ENCODE results near the gene IRF3. TPM values are rescaled to one million over a fixed set of nuclear protein-coding genes. Genes with fewer than 3 reads are reported as not detected.
A peak's percentile ranks its signal among the peaks of the same experiment; 100 is the strongest.

Gene IRF3
- total RNA-seq, 1 donor from 2014 or later = 29.5 TPM

DNA sequence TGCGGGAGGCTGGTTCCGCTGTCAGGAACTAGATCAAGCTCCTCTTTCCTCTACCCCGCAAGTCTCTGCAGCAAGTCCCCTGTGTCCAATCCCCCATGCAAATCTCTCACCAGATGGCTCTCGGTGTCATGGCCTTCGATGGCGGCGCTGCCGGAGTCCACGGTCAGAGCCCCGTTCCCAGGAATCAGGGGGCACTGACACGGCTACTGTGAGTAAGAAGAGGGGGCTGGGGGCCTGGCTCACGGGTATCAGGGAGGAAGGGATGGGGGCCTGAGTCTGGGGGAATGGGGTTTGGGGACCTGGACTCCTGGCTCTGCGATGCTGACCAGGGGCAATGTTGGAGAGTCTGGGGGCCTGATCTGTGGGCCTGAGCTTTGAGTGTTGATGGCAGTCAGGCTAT, 19.7 kb downstream of the IRF3 start:
- no peak overlapping the region for H2AFZ ChIP-seq (replicated peaks)
- no peak overlapping the region for H3K4me2 ChIP-seq
- H3K27ac Mint-ChIP-seq = no peak overlapping the region
- H3K9me3 ChIP-seq (ENCODE audit: low read depth) = no peaks in the 10 kb centered on the region
- peaks cover 48% of the 10 kb centered on the region for H3K79me2 ChIP-seq (ENCODE audit: low read depth)
- no peaks in the 10 kb centered on the region for H3K27me3 ChIP-seq
- H4K20me1 ChIP-seq (ENCODE audit: low read depth) = peaks cover 51% of the 10 kb centered on the region
- peaks cover 19% of the 10 kb centered on the region for H3K4me1 ChIP-seq
- no peak overlapping the region for H3K4me3 ChIP-seq
- H3K36me3 ChIP-seq = no peaks in the 10 kb centered on the region
- H3K36me3 Mint-ChIP-seq = peaks cover 28% of the 10 kb centered on the region
- H3K27me3 Mint-ChIP-seq (ENCODE audit: insufficient read depth, low read depth) = peaks cover 5% of the 10 kb centered on the region
- H3K9ac ChIP-seq = no peak overlapping the region
- no peak overlapping the region for H3K4me3 Mint-ChIP-seq
- no peak for DNase-seq (ENCODE audit: low spot score)
- H3F3A ChIP-seq (ENCODE audit: low read depth) = peaks cover 16% of the 10 kb centered on the region
- H3K4me1 Mint-ChIP-seq = peaks cover 28% of the 10 kb centered on the region
- H3K9me3 Mint-ChIP-seq = no peaks in the 10 kb centered on the region
- TF ChIP-seq, protein P1, sequence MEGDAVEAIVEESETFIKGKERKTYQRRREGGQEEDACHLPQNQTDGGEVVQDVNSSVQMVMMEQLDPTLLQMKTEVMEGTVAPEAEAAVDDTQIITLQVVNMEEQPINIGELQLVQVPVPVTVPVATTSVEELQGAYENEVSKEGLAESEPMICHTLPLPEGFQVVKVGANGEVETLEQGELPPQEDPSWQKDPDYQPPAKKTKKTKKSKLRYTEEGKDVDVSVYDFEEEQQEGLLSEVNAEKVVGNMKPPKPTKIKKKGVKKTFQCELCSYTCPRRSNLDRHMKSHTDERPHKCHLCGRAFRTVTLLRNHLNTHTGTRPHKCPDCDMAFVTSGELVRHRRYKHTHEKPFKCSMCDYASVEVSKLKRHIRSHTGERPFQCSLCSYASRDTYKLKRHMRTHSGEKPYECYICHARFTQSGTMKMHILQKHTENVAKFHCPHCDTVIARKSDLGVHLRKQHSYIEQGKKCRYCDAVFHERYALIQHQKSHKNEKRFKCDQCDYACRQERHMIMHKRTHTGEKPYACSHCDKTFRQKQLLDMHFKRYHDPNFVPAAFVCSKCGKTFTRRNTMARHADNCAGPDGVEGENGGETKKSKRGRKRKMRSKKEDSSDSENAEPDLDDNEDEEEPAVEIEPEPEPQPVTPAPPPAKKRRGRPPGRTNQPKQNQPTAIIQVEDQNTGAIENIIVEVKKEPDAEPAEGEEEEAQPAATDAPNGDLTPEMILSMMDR (IDR thresholded peaks at IDR 0.05) = no peak
- TF ChIP-seq EZH2phosphoT487 (IDR thresholded peaks at IDR 0.05) (no peak), EZH2 (IDR thresholded peaks at IDR 0.05) (no peak)
- H3K27ac ChIP-seq = no peak overlapping the region

DNA sequence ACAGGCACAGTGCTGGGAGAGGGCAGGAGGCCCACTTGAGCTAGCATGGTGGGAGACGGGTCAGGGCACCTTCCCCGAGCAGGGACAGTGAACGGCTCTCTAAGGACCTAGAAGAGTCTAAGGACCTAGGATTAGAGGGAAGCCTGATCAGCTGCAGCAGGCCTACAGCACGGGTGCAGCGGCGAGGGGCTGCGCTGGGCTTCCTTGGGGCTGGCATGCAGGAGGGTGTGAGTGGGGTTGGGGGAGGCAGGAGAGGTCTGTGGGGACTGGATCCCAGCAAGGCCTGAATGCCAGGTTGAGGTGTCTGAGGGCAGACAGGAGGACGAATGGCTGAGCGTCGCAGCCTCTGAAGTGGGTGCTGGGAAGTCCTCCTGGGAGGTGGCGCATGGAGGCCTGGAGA, 20.1 kb downstream of the IRF3 start:
- peaks cover 27% of the 10 kb centered on the region for H3K36me3 Mint-ChIP-seq
- H3K9me3 Mint-ChIP-seq = no peaks in the 10 kb centered on the region
- no peak for DNase-seq (ENCODE audit: low spot score)
- H3K27ac Mint-ChIP-seq = no peak overlapping the region
- H3K9me3 ChIP-seq (ENCODE audit: low read depth) = no peaks in the 10 kb centered on the region
- H3K27ac ChIP-seq = no peak overlapping the region
- no peak overlapping the region for H3K4me3 Mint-ChIP-seq
- H3K27me3 Mint-ChIP-seq (ENCODE audit: insufficient read depth, low read depth) = peaks cover 5% of the 10 kb centered on the region
- no peaks in the 10 kb centered on the region for H3K27me3 ChIP-seq
- H3F3A ChIP-seq (ENCODE audit: low read depth) = peaks cover 20% of the 10 kb centered on the region
- peaks cover 19% of the 10 kb centered on the region for H3K4me1 ChIP-seq
- H3K9ac ChIP-seq = no peak overlapping the region
- H2AFZ ChIP-seq (replicated peaks) = no peak overlapping the region
- H3K36me3 ChIP-seq = no peaks in the 10 kb centered on the region
- H3K4me2 ChIP-seq = no peak overlapping the region
- peaks cover 48% of the 10 kb centered on the region for H3K79me2 ChIP-seq (ENCODE audit: low read depth)
- H4K20me1 ChIP-seq (ENCODE audit: low read depth) = peaks cover 51% of the 10 kb centered on the region
- TF ChIP-seq EZH2phosphoT487 (IDR thresholded peaks at IDR 0.05) (no peak), EZH2 (IDR thresholded peaks at IDR 0.05) (no peak)
- TF ChIP-seq, protein P1 (IDR thresholded peaks at IDR 0.05) = no peak
- no peak overlapping the region for H3K4me3 ChIP-seq
- peaks cover 32% of the 10 kb centered on the region for H3K4me1 Mint-ChIP-seq

DNA sequence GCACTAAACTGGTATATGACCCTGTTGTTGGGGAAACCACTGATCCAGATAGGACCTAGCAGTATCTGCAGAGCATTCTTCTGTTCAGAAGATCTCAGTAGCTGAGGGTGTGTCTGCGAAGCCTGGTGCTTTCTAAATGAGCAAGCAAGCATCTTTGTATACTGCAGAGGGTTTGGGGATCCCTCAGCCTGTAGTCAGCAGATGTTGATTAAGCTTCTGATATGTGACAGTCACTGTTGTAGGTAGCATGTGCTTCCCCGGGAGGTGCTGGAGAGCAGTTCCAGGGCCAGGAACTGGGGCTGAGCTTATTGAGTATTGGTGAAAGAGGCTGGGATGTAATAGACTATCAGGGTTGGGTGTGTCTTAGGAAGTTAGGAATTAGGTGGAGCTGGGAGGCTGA, 22.2 kb downstream of the IRF3 start:
- no peak overlapping the region for H3K27ac ChIP-seq
- no peak for DNase-seq (ENCODE audit: low spot score)
- peaks cover 41% of the 10 kb centered on the region for H3K79me2 ChIP-seq (ENCODE audit: low read depth)
- Mint-ChIP-seq H3K9me3 (no peaks in the 10 kb centered on the region), H3K4me1 (peaks cover 45% of the 10 kb centered on the region), H3K36me3 (peaks cover 20% of the 10 kb centered on the region), H3K27me3 (ENCODE audit: insufficient read depth, low read depth) (peaks cover 8% of the 10 kb centered on the region), H3K27ac (peak overlapping the region; percentile 72), H3K4me3 (peak overlapping the region; percentile 99)
- H3K4me3 ChIP-seq = peak overlapping the region; percentile 90
- H3K9me3 ChIP-seq (ENCODE audit: low read depth) = no peaks in the 10 kb centered on the region
- H2AFZ ChIP-seq (replicated peaks) = no peak overlapping the region
- H3F3A ChIP-seq (ENCODE audit: low read depth) = peaks cover 34% of the 10 kb centered on the region
- TF ChIP-seq EZH2 (IDR thresholded peaks at IDR 0.05) = no peak
- TF ChIP-seq, protein P1 (IDR thresholded peaks at IDR 0.05) = no peak
- no peak for TF ChIP-seq EZH2phosphoT487 (IDR thresholded peaks at IDR 0.05)
- H3K9ac ChIP-seq = no peak overlapping the region
- no peaks in the 10 kb centered on the region for H3K36me3 ChIP-seq
- peaks cover 11% of the 10 kb centered on the region for H3K27me3 ChIP-seq
- peaks cover 48% of the 10 kb centered on the region for H4K20me1 ChIP-seq (ENCODE audit: low read depth)
- peak overlapping the region; percentile 95 for H3K4me2 ChIP-seq
- peaks cover 29% of the 10 kb centered on the region for H3K4me1 ChIP-seq
